ENCODE measurements around the gene OR5K2. TPM values are rescaled to one million over a fixed set of nuclear protein-coding genes. Genes with fewer than 3 reads are reported as not detected.

The OR5K2 gene
- polyA plus RNA-seq, 3 donors, result 0.16 to 0.53 TPM; not detected in 1

Other genes starting within 250 kb of the OR5K2 start
- gene OR5H6, start 233.4 kb upstream of the OR5K2 start, polyA plus RNA-seq (ENCODE audit: insufficient read length in 3 of 3), result not detected
- gene OR5H2, start 215.2 kb upstream of the OR5K2 start, polyA plus RNA-seq (ENCODE audit: insufficient read length in 3 of 3), result not detected
- not detected for gene OR5K4, start 143.8 kb upstream of the OR5K2 start, polyA plus RNA-seq (ENCODE audit: insufficient read length in 3 of 3)
- not detected for gene OR5K3, start 107.0 kb upstream of the OR5K2 start, polyA plus RNA-seq (ENCODE audit: insufficient read length in 3 of 3)
- not detected for gene OR5K1, start 34.5 kb upstream of the OR5K2 start, polyA plus RNA-seq (ENCODE audit: insufficient read length in 3 of 3)
- 100 to 1,000 TPM; 165 to 190 (median 179) TPM for gene CLDND1, start 25.2 kb downstream of the OR5K2 start, polyA plus RNA-seq (ENCODE audit: insufficient read length in 3 of 3)
- not detected for gene GPR15, start 34.3 kb downstream of the OR5K2 start, polyA plus RNA-seq (ENCODE audit: insufficient read length in 3 of 3)
- gene CPOX, start 95.9 kb downstream of the OR5K2 start, polyA plus RNA-seq (ENCODE audit: insufficient read length in 3 of 3), result 10 to 100 TPM; 20.4 to 23.4 (median 20.9) TPM